Hepatocyte (in vitro differentiated cells): ENCODE data around the gene CEBPG. TPM values are rescaled to one million over a fixed set of nuclear protein-coding genes. Genes with fewer than 3 reads are reported as not detected.

Experiments used
- DNase-seq: peaks from one replicate; pipeline ENCODE4 v3.0.0-alpha.2; 2016; ENCODE audit warnings: low spot score
- H2AFZ ChIP-seq: fragments of 200-600 bp; sonication (generic); 2 replicates; pipeline ENCODE4 v1.6.0; 2016; ENCODE audit warnings: antibody characterized with exemption, mild to moderate bottlenecking
- H3K27ac ChIP-seq: fragments of 200-600 bp; sonication (generic); 2 replicates; pipeline ENCODE4 v1.5.1; 2016; ENCODE audit warnings: mild to moderate bottlenecking
- H3K27me3 ChIP-seq: fragments of 200-600 bp; sonication (generic); 2 replicates; pipeline ENCODE4 v1.6.1; 2016
- H3K36me3 ChIP-seq: fragments of 200-600 bp; sonication (generic); replicated peaks from 2 replicates; pipeline ENCODE4 v1.5.1; 2016; ENCODE audit warnings: low read depth; ENCODE audit not compliant: insufficient read depth
- H3K4me1 ChIP-seq: fragments of 200-600 bp; sonication (generic); 2 replicates; pipeline ENCODE4 v1.5.1; 2016; ENCODE audit warnings: mild to moderate bottlenecking, moderate library complexity; ENCODE audit not compliant: insufficient read depth
- H3K4me2 ChIP-seq: fragments of 200-600 bp; sonication (generic); 2 replicates; pipeline ENCODE4 v1.6.0; 2016
- H3K4me3 ChIP-seq: fragments of 200-600 bp; sonication (generic); 2 replicates; pipeline ENCODE4 v1.5.1; 2016; ENCODE audit warnings: mild to moderate bottlenecking
- H3K79me2 ChIP-seq: fragments of 200-600 bp; sonication (generic); 2 replicates; pipeline ENCODE4 v1.6.0; 2017; ENCODE audit warnings: mild to moderate bottlenecking
- H3K9me2 ChIP-seq: fragments of 200-600 bp; sonication (generic); replicated peaks from 2 replicates; pipeline ENCODE4 v1.6.0; 2017; ENCODE audit warnings: mild to moderate bottlenecking; ENCODE audit not compliant: insufficient read depth
- H3K9me3 ChIP-seq: fragments of 200-600 bp; sonication (generic); 2 replicates; pipeline ENCODE4 v1.5.1; 2016; ENCODE audit warnings: low read depth, mild to moderate bottlenecking
- H4K20me1 ChIP-seq: fragments of 200-600 bp; sonication (generic); 2 replicates; pipeline ENCODE4 v1.6.0; 2016; ENCODE audit warnings: mild to moderate bottlenecking; ENCODE audit not compliant: insufficient read depth, poor library complexity, severe bottlenecking
- EZH2 ChIP-seq: fragments of 200-600 bp; sonication (generic); IDR thresholded peaks from 2 replicates; pipeline ENCODE4 v1.6.1; 2016; ENCODE audit warnings: antibody characterized with exemption, mild to moderate bottlenecking, borderline replicate concordance
- EZH2phosphoT487 ChIP-seq: fragments of 200-600 bp; sonication (generic); IDR thresholded peaks from one replicate; pipeline ENCODE4 v1.6.1; 2018; ENCODE audit warnings: antibody characterized with exemption, mild to moderate bottlenecking, low read depth, moderate library complexity; ENCODE audit not compliant: unreplicated experiment, severe bottlenecking
- WGBS: methylation state at CpG from one replicate; pipeline ENCODE4 v1.1.6; 2016; ENCODE audit warnings: low lambda C conversion rate; ENCODE audit errors: missing lambda C conversion rate; 5-methylcytosine and 5-hydroxymethylcytosine counted together
- polyA plus RNA-seq: library from polyadenylated mRNA; unstranded; fragments of >200 nt; fragmentation: Nextera tagmentation; extraction: Ambion mirVana; gene quantifications from 2 replicates; pipeline ENCODE4 v1.2.1, GENCODE V29; 2016
- total RNA-seq: library from RNA; depleted of rRNA; stranded (reverse); fragments of >200 nt; gene quantifications from 2 replicates; pipeline ENCODE4 v1.2.3, GENCODE V29; 2014
- TF ChIP-seq, protein P1 (sequence below): fragments of 200-600 bp; sonication (generic); IDR thresholded peaks from 2 replicates; pipeline ENCODE4 v1.5.1; 2016; ENCODE audit warnings: antibody characterized with exemption, mild to moderate bottlenecking; ENCODE audit not compliant: poor library complexity

Gene CEBPG
- total and polyA plus RNA-seq, 2 experiments from 2014 or later = 33.1 to 69.5 TPM

- Histone ChIP-seq H2AFZ (no peak overlapping the region), H3K27ac (no peak overlapping the region), H3K4me2 (no peak overlapping the region), H3K36me3 (no peaks in the 10 kb centered on the region), H3K27me3 (no peaks in the 10 kb centered on the region), H3K4me3 (no peak overlapping the region), H4K20me1 (no peaks in the 10 kb centered on the region), H3K4me1 (no peaks in the 10 kb centered on the region), H3K79me2 (no peaks in the 10 kb centered on the region), H3K9me3 (no peaks in the 10 kb centered on the region), H3K9me2 (no peaks in the 10 kb centered on the region)
- WGBS = 95% methylated on average over 8 of the region's 8 CpGs
- DNase-seq = no peak
- TF ChIP-seq EZH2phosphoT487 = no peak
- TF ChIP-seq EZH2 = no peak
- TF ChIP-seq, protein P1, sequence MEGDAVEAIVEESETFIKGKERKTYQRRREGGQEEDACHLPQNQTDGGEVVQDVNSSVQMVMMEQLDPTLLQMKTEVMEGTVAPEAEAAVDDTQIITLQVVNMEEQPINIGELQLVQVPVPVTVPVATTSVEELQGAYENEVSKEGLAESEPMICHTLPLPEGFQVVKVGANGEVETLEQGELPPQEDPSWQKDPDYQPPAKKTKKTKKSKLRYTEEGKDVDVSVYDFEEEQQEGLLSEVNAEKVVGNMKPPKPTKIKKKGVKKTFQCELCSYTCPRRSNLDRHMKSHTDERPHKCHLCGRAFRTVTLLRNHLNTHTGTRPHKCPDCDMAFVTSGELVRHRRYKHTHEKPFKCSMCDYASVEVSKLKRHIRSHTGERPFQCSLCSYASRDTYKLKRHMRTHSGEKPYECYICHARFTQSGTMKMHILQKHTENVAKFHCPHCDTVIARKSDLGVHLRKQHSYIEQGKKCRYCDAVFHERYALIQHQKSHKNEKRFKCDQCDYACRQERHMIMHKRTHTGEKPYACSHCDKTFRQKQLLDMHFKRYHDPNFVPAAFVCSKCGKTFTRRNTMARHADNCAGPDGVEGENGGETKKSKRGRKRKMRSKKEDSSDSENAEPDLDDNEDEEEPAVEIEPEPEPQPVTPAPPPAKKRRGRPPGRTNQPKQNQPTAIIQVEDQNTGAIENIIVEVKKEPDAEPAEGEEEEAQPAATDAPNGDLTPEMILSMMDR = no peak
These were observed 50.7 kb downstream of the CEBPG start for GRCh38 chr19:33424181-33424580.

- Histone ChIP-seq H3K36me3 (no peaks in the 10 kb centered on the region), H3K4me2 (no peak overlapping the region), H3K27me3 (no peaks in the 10 kb centered on the region), H3K9me2 (no peaks in the 10 kb centered on the region), H4K20me1 (no peaks in the 10 kb centered on the region), H3K27ac (no peak overlapping the region), H3K79me2 (no peaks in the 10 kb centered on the region), H3K9me3 (no peaks in the 10 kb centered on the region), H2AFZ (no peak overlapping the region), H3K4me1 (no peaks in the 10 kb centered on the region), H3K4me3 (no peak overlapping the region)
- no peak for DNase-seq
- TF ChIP-seq, protein P1 = no peak
- TF ChIP-seq EZH2 (no peak), EZH2phosphoT487 (no peak)
- 92% methylated on average over 24 of the region's 24 CpGs for WGBS
These were observed 53.3 kb downstream of the CEBPG start for GRCh38 chr19:33426621-33427361.

DNA sequence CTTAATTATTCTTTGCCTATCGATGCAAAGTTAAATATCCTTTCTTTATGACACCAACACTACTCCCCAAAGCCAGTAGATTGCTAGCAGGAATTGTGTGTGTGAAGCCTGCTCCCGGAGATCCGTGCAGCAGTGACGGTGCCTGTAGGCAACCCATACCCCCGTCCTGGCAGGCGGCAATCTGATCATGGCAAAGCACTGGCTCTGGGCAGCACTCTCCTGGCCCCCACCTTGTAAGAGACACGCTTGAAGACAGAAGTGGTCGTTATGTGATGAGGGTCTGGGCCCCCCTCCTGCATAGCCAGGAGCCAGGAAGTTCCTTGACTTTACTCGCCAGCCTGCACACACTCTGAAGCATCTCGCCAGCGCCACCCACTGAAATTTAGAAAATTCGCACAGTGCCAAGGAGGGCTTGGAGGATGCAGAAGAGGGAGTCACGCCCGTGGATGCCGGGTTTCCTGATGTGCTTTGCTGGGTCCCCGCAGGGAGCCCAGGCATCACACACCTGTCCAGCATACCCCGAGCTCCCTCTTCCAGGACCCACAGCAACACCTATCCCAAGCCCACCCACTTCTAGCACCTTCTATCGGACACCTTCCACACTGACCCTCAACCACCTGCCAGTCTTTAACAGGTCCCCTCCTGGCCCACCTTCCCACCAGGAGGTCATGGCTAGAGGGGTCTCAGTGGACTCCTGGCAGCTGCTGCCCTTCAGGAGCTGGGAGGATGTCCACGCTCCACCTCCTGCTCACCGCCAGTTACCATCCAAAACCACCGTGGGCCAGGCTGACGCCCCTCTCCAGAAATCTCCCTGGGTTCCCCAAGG is 54.5 kb downstream of the CEBPG start:
- Histone ChIP-seq H3K9me2 (no peaks in the 10 kb centered on the region), H3K9me3 (no peaks in the 10 kb centered on the region), H3K27ac (no peak overlapping the region), H3K27me3 (no peaks in the 10 kb centered on the region), H3K4me3 (no peak overlapping the region), H4K20me1 (no peaks in the 10 kb centered on the region), H2AFZ (no peak overlapping the region), H3K79me2 (no peaks in the 10 kb centered on the region), H3K4me2 (no peak overlapping the region), H3K4me1 (peaks cover 8% of the 10 kb centered on the region), H3K36me3 (no peaks in the 10 kb centered on the region)
- no peak for TF ChIP-seq EZH2
- TF ChIP-seq EZH2phosphoT487 = no peak
- TF ChIP-seq, protein P1 = no peak
- no peak for DNase-seq
- 89% methylated on average over 22 of the region's 22 CpGs for WGBS
